Measurements from ENCODE around the gene ZNF66.
"Not testable (repeated sequence)": the region's sequence is repeated elsewhere in the genome, so short reads cannot be mapped to it uniquely, and the experiment has no call there.

The ZNF66 gene

DNA sequence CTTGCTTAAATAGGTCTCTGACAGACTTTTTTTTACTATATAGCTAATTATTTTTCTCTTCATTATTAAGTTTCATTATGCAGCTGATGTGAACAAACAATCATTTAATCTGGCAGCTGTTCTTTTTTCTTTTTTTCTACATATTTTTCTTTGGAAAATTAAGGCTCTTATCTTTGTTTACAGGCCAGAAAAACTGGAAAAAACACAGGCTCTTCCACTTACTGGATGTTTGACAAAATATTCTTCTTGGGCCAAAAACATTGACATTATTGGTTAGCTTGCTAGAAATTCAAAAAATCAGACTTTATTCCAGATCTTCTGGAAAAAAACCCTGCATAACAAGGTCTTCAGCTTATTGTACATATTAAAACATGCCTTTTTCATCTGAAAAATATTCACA is 15.7 kb downstream of the ZNF66 start:
- Histone ChIP-seq H3K36me3 (ENCODE audit: insufficient read depth, low read length) (peaks cover 80% of the 10 kb centered on the region), H3K9ac (ENCODE audit: low read depth, low read length) (no peak overlapping the region), H3K27me3 (ENCODE audit: insufficient read depth, low read length, poor library complexity) (no peaks in the 10 kb centered on the region), H2AFZ (ENCODE audit: low read depth, low read length) (no peak overlapping the region), H3K4me3 (ENCODE audit: low read depth in 1 of 2, low read length in 2 of 2) (no peak overlapping the region), H3K4me1 (ENCODE audit: insufficient read depth, low read length) (no peaks in the 10 kb centered on the region), H3K4me2 (ENCODE audit: insufficient read depth, low read length) (no peak overlapping the region), H3K79me2 (ENCODE audit: insufficient read depth, low read length) (peaks cover 24% of the 10 kb centered on the region), H3K9me3 (ENCODE audit: insufficient read depth, low read length, severe bottlenecking) (peaks cover 42% of the 10 kb centered on the region), H3K27ac (ENCODE audit: low read length) (no peak overlapping the region), H4K20me1 (ENCODE audit: insufficient read depth, low read length) (no peaks in the 10 kb centered on the region)
- DNase-seq (no peak), ATAC-seq (ENCODE audit: insufficient read depth, low read depth) (no peak)
- no peak for TF ChIP-seq EZH2 (IDR thresholded peaks at IDR 0.05; ENCODE audit: borderline replicate concordance, low read depth, low read length, severe bottlenecking)

DNA sequence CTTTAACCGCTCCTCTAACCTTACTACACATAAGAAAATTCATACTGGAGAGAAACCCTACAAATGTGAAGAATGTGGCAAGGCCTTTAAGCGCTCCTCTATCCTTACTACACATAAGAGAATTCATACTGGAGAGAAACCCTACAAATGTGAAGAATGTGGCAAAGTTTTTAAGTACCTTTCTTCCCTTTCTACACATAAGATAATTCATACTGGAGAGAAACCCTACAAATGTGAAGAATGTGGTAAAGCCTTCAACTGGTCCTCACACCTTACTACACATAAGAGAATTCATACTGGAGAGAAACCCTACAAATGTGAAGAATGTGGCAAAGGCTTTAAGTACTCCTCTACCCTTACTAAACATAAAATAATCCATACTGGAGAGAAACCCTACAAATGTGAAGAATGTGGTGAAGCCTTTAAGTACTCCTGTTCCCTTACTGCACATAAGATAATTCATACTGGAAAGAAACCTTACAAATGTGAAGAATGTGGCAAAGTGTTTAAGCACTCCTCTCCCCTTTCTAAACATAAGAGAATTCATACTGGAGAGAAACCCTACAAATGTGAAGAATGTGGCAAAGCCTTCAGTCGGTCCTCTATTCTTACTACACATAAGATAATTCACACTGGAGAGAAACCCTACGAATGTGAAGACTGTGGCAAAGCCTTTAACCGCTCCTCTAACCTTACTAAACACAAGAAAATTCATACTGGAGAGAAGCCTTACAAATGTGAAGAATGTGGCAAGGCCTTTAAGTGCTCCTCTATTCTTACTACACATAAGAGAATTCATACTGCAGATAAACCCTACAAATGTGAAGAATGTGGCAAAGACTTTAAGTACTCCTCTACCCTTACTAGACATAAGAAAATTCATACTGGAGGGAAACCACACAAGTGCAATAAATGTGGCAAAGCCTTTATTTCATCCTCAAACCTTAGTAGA is 30.5 kb downstream of the ZNF66 start:
- DNase-seq; H3K27ac ChIP-seq (ENCODE audit: low read length); H3K9ac ChIP-seq (ENCODE audit: low read depth, low read length); H3K4me2 ChIP-seq (ENCODE audit: insufficient read depth, low read length); H3K27me3 ChIP-seq (ENCODE audit: insufficient read depth, low read length, poor library complexity); ATAC-seq (ENCODE audit: insufficient read depth, low read depth); H3K4me1 ChIP-seq (ENCODE audit: insufficient read depth, low read length); H4K20me1 ChIP-seq (ENCODE audit: insufficient read depth, low read length); H2AFZ ChIP-seq (ENCODE audit: low read depth, low read length); H3K79me2 ChIP-seq (ENCODE audit: insufficient read depth, low read length); H3K4me3 ChIP-seq (ENCODE audit: low read depth in 1 of 2, low read length in 2 of 2): not testable (repeated sequence)
- Histone ChIP-seq H3K36me3 (ENCODE audit: insufficient read depth, low read length) (peaks cover 39% of the 10 kb centered on the region), H3K9me3 (ENCODE audit: insufficient read depth, low read length, severe bottlenecking) (peaks cover 59% of the 10 kb centered on the region)

- Histone ChIP-seq H3K36me3 (ENCODE audit: insufficient read depth, low read length) (no peaks in the 10 kb centered on the region), H3K27me3 (ENCODE audit: insufficient read depth, low read length, poor library complexity) (no peaks in the 10 kb centered on the region), H3K4me3 (ENCODE audit: low read depth in 1 of 2, low read length in 2 of 2) (no peak overlapping the region), H4K20me1 (ENCODE audit: insufficient read depth, low read length) (no peaks in the 10 kb centered on the region), H3K9ac (ENCODE audit: low read depth, low read length) (no peak overlapping the region), H3K9me3 (ENCODE audit: insufficient read depth, low read length, severe bottlenecking) (peaks cover 21% of the 10 kb centered on the region), H3K27ac (ENCODE audit: low read length) (no peak overlapping the region), H3K79me2 (ENCODE audit: insufficient read depth, low read length) (no peaks in the 10 kb centered on the region), H3K4me1 (ENCODE audit: insufficient read depth, low read length) (no peaks in the 10 kb centered on the region), H2AFZ (ENCODE audit: low read depth, low read length) (no peak overlapping the region), H3K4me2 (ENCODE audit: insufficient read depth, low read length) (no peak overlapping the region)
- ATAC-seq (ENCODE audit: insufficient read depth, low read depth): no peak
- TF ChIP-seq EZH2 (IDR thresholded peaks at IDR 0.05; ENCODE audit: borderline replicate concordance, low read depth, low read length, severe bottlenecking) (no peak), CTCF (IDR thresholded peaks at IDR 0.05; ENCODE audit: borderline replicate concordance, extremely low read depth, low read length, poor library complexity, severe bottlenecking) (no peak)
- no peak for DNase-seq
These were observed 64.3 kb downstream of the ZNF66 start for GRCh38 chr19:20840371-20840770.

All from DND-41 (cell line).